Activated naive CD8-positive, alpha-beta T cell treated with anti-CD3 and anti-CD28 coated beads, Interleukin-2, amount 50 U/mL, for 16 hours (primary cell): Measurements from ENCODE around the gene CITED2.

Experiments used
- DNase-seq: peaks from one replicate; pipeline ENCODE4 v3.0.0-alpha.2; 2020; ENCODE audit warnings: low read depth, low spot score

CITED2 gene

GRCh38 chr6:139386404-139386803, 12.0 kb upstream of the CITED2 start:
- no peak for DNase-seq

- no peak for DNase-seq
These were observed 6.9 kb upstream of the CITED2 start for GRCh38 chr6:139381216-139381865.

GRCh38 chr6:139380611-139381010, 6.2 kb upstream of the CITED2 start:
- DNase-seq, result no peak

- DNase-seq, result no peak
These were observed 5.7 kb upstream of the CITED2 start for GRCh38 chr6:139380168-139380567.

GRCh38 chr6:139378882-139379341, 4.5 kb upstream of the CITED2 start:
- DNase-seq, result no peak

- no peak for DNase-seq
These were observed 3.8 kb upstream of the CITED2 start for GRCh38 chr6:139378226-139378625.

- no peak for DNase-seq
These were observed 2.3 kb upstream of the CITED2 start for GRCh38 chr6:139376604-139377218.

GRCh38 chr6:139376017-139376330, 1.5 kb upstream of the CITED2 start:
- DNase-seq, result no peak

GRCh38 chr6:139375226-139376016, 973 bp upstream of the CITED2 start:
- peak; percentile 62 for DNase-seq

GRCh38 chr6:139373928-139374356, 506 bp downstream of the CITED2 start:
- DNase-seq, result no peak

- DNase-seq, result peak; percentile 35
These were observed 1.1 kb downstream of the CITED2 start for GRCh38 chr6:139373154-139373927.

- no peak for DNase-seq
These were observed 1.9 kb downstream of the CITED2 start for GRCh38 chr6:139372326-139373153.

- no peak for DNase-seq
These were observed 2.8 kb downstream of the CITED2 start for GRCh38 chr6:139371421-139372203.

GRCh38 chr6:139370999-139371345, 3.5 kb downstream of the CITED2 start:
- DNase-seq, result no peak

- DNase-seq, result no peak
These were observed 4.0 kb downstream of the CITED2 start for GRCh38 chr6:139370283-139370998.

GRCh38 chr6:139369568-139370282, 4.7 kb downstream of the CITED2 start:
- no peak for DNase-seq

- DNase-seq, result no peak
These were observed 5.4 kb downstream of the CITED2 start for GRCh38 chr6:139369068-139369467.

- no peak for DNase-seq
These were observed 5.8 kb downstream of the CITED2 start for GRCh38 chr6:139368661-139369060.

- DNase-seq, result no peak
These were observed 6.6 kb downstream of the CITED2 start for GRCh38 chr6:139367810-139368351.
